Cardiac septum (tissue), 1 donor: ENCODE results near the gene FAM120C. TPM values are rescaled to one million over a fixed set of nuclear protein-coding genes. Genes with fewer than 3 reads are reported as not detected.

Source experiments
- DNase-seq: peaks from one replicate; pipeline ENCODE4 v3.0.0-alpha.2; 2020; ENCODE audit warnings: low spot score
- intact Hi-C: fragments of 100-400 bp; cut with DNase I; formaldehyde crosslinking; loops from one replicate; pipeline ENCODE4 v1.14.0; 2022
- total RNA-seq: library from RNA; stranded (reverse); fragmentation: NEBNext Ultra II Directional; extraction: Animal tissue kit (Norgen Biotek cat#: 25700); gene quantifications from one replicate; pipeline ENCODE4 v1.2.1, GENCODE V29; 2021
- donor health status: DM: no; HTN: no; CAD: no.

FAM120C gene
- total RNA-seq, 1 donor from 2014 or later, result 7.0 TPM

GRCh38 chrX:54044126-54044876 lies 138.8 kb downstream of the FAM120C start, which contains the start of gene PHF8:
Gene PHF8, minus strand, starts transcription at chrX:54044473. Its CDS starts 1,745 bp downstream, at chrX:54042728.
- DNase-seq, result peak; percentile 97
- intact Hi-C loops, result loop anchor here (2.0 to 5.0 kb wide), 2 partner anchors 138 to 360 kb away; partner anchors contain the start of gene FAM120C

GRCh38 chrX:54043541-54044125 lies 139.4 kb downstream of the FAM120C start:
- intact Hi-C loops, result loop anchor here (2.0 to 5.0 kb wide), 2 partner anchors 139 to 359 kb away; partner anchors contain the start of gene FAM120C
- peak; percentile 78 for DNase-seq

GRCh38 chrX:54043056-54043455 lies 140.0 kb downstream of the FAM120C start:
- no peak for DNase-seq
- intact Hi-C loops, result loop anchor here (5.0 kb wide), 1 partner anchor 139 kb away; the partner anchor contains the start of gene FAM120C

GRCh38 chrX:54042609-54043021 lies 140.4 kb downstream of the FAM120C start:
- intact Hi-C loops, result loop anchor here (5.0 kb wide), 1 partner anchor 140 kb away; the partner anchor contains the start of gene FAM120C
- DNase-seq, result no peak

- intact Hi-C loops, result no loop called here
- DNase-seq, result no peak
Observed at GRCh38 chrX:54030329-54030728, 152.7 kb downstream of the FAM120C start.

GRCh38 chrX:54029529-54030143 lies 153.4 kb downstream of the FAM120C start:
- DNase-seq, result no peak
- intact Hi-C loops, result no loop called here

GRCh38 chrX:54024350-54024749 lies 158.7 kb downstream of the FAM120C start:
- intact Hi-C loops, result no loop called here
- DNase-seq, result no peak

Other genes with a start within 250 kb of the FAM120C start
- gene PHF8, start 138.8 kb downstream of the FAM120C start, total RNA-seq, result 12.3 TPM
- gene WNK3, start 174.8 kb upstream of the FAM120C start, total RNA-seq, result 0.65 TPM